GM18505 (cell line): ENCODE measurements around the gene CISH.
A peak's percentile ranks its signal among the peaks of the same experiment; 100 is the strongest.

ENCODE experiments used
- ATAC-seq: cut with Tn5 transposase; IDR thresholded peaks from one replicate; pipeline ENCODE4 v1.9.1; 2021; ENCODE audit not compliant: unreplicated experiment
- POLR2A ChIP-seq: IDR thresholded peaks from 4 replicates; pipeline ENCODE4 v1.6.1; 2011; ENCODE audit warnings: borderline replicate concordance; ENCODE audit not compliant: insufficient read depth, insufficient read length; ENCODE audit errors: extremely low read depth

Gene CISH

GRCh38 chr3:50611464-50612233 is at the start of gene CISH:
CISH (minus strand) TSS chr3:50611774; CDS start chr3:50611650, 124 bp downstream.
- TF ChIP-seq POLR2A, result peak; percentile 55

GRCh38 chr3:50660386-50660785 is 48.8 kb upstream of the CISH start:
- no peak for ATAC-seq
- TF ChIP-seq POLR2A, result no peak

More at GRCh38 chr3:50611464-50612233, at the start of gene CISH:
- ATAC-seq, result peak; percentile 63

- no peak for ATAC-seq
- TF ChIP-seq POLR2A, result no peak
These were observed 47.3 kb upstream of the CISH start for GRCh38 chr3:50658831-50659230.

GRCh38 chr3:50658416-50658815 is 46.8 kb upstream of the CISH start:
- TF ChIP-seq POLR2A, result no peak
- ATAC-seq, result no peak

GRCh38 chr3:50657816-50658215 is 46.2 kb upstream of the CISH start:
- no peak for ATAC-seq
- TF ChIP-seq POLR2A, result no peak

GRCh38 chr3:50657407-50657806 is 45.8 kb upstream of the CISH start:
- TF ChIP-seq POLR2A, result no peak
- no peak for ATAC-seq

GRCh38 chr3:50656417-50657195 is 45.0 kb upstream of the CISH start:
- no peak for TF ChIP-seq POLR2A
- ATAC-seq, result no peak

GRCh38 chr3:50655009-50655830 is 43.6 kb upstream of the CISH start:
- ATAC-seq, result no peak
- no peak for TF ChIP-seq POLR2A

GRCh38 chr3:50653937-50654595 is 42.5 kb upstream of the CISH start:
- TF ChIP-seq POLR2A, result no peak
- no peak for ATAC-seq

GRCh38 chr3:50652709-50653108 is 41.1 kb upstream of the CISH start:
- no peak for ATAC-seq
- TF ChIP-seq POLR2A, result no peak

- no peak for TF ChIP-seq POLR2A
- ATAC-seq, result no peak
These were observed 40.5 kb upstream of the CISH start for GRCh38 chr3:50651920-50652529.

GRCh38 chr3:50651445-50651844 is 39.9 kb upstream of the CISH start:
- no peak for TF ChIP-seq POLR2A
- no peak for ATAC-seq
